Omental fat pad (tissue), 4 donors: ENCODE data around the gene SF3B6. TPM values are rescaled to one million over a fixed set of nuclear protein-coding genes. Genes with fewer than 3 reads are reported as not detected.

ENCODE experiments used
- ATAC-seq: fragments of 150-250 bp; one replicate; pipeline ENCODE4 v1.9.1; 2016; ENCODE audit warnings: mild to moderate bottlenecking, moderate library complexity; ENCODE audit not compliant: low FRiP score
- DNase-seq: peaks from one replicate; pipeline ENCODE4 v3.0.0-alpha.2; 2019; ENCODE audit warnings: low spot score
- CTCF ChIP-seq, 3 donors: fragments of 450-650 bp; IDR thresholded peaks; one replicate each; pipeline ENCODE4 v1.5.1; 2016 to 2017; ENCODE audit warnings: antibody characterized with exemption in 3 of 3, mild to moderate bottlenecking in 3 of 3, moderate library complexity in 2 of 3
- total RNA-seq, 4 donors: library from RNA; depleted of rRNA; stranded (reverse); fragments of >200 nt; gene quantifications; one replicate each; pipeline ENCODE4 v1.1.0, GENCODE V29; 2016

SF3B6 gene
- total RNA-seq, 4 donors from 2014 or later = 80.8 to 91.4 (median 89.2) TPM

GRCh38 chr2:24082787-24083566 is 6.9 kb upstream of the SF3B6 start:
- ATAC-seq (no peak), DNase-seq (no peak)
- TF ChIP-seq CTCF (IDR thresholded peaks at IDR 0.05) = no peak

GRCh38 chr2:24080701-24081100 is 4.6 kb upstream of the SF3B6 start:
- DNase-seq = no peak

GRCh38 chr2:24077879-24078278 is 1.8 kb upstream of the SF3B6 start:
- DNase-seq (no peak), ATAC-seq (no peak)
- TF ChIP-seq CTCF (IDR thresholded peaks at IDR 0.05) = no peak

More at GRCh38 chr2:24080701-24081100, 4.6 kb upstream of the SF3B6 start:
- no peak for ATAC-seq
- no peak for TF ChIP-seq CTCF (IDR thresholded peaks at IDR 0.05)

GRCh38 chr2:24077535-24077877 is 1.4 kb upstream of the SF3B6 start:
- DNase-seq (no peak), ATAC-seq (no peak)
- TF ChIP-seq CTCF (IDR thresholded peaks at IDR 0.05) = no peak

DNA sequence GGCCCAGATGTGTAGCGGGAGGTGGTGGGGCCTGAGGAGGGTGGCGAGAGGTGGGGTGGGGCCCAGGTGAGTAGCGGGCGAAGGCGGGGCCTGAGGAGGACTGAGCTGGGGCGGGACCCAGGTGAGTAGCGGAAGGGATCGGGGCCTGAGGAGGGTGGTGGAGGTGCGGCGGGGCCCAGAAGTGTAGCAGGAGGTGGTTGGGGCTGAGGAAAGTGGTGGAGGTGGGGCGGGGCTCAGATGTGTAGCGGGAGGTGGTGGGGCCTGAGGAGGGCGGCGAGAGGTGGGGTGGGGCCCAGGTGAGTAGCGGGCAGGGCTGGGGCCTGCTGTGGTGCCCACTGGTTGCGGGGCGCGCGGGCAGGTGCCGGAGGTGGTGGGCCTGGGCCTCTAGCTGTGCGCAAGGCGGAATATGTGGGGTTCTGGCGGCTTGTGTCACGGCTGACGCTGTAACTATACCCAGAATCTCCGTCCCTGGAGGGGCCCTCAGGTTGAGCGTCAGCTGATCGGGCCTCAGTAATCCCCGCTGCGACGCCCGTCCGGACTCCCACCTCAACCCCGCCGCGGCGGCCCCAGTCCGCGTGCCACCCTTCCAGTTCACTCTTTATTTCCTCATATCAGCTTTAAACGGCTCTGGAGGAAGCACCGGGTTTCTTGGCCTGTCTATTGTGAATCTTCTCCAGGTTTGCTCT is 866 bp upstream of the SF3B6 start:
- ATAC-seq (peak; percentile 20), DNase-seq (no peak)
- no peak for TF ChIP-seq CTCF (IDR thresholded peaks at IDR 0.05)

- no peak for TF ChIP-seq CTCF (IDR thresholded peaks at IDR 0.05)
- DNase-seq (no peak), ATAC-seq (no peak)
Observed at GRCh38 chr2:24075259-24075658, 867 bp downstream of the SF3B6 start.

- no peak for DNase-seq
- TF ChIP-seq CTCF (IDR thresholded peaks at IDR 0.05) = no peak
- ATAC-seq = no peak
Observed at GRCh38 chr2:24073816-24074215, 2.3 kb downstream of the SF3B6 start.
